WI38 (cell line): ENCODE results near the gene TGFB1.

ENCODE experiments used
- H3K4me3 ChIP-seq: 2 replicates; pipeline ENCODE4 v1.5.1; 2011; ENCODE audit warnings: low read depth, mild to moderate bottlenecking, control low read depth, low read length
- CTCF ChIP-seq: IDR thresholded peaks from 2 replicates; pipeline ENCODE4 v1.5.1; 2012; ENCODE audit warnings: low read depth, mild to moderate bottlenecking, control low read depth, low read length

TGFB1 gene

GRCh38 chr19:41305927-41306793 lies 47.6 kb downstream of the TGFB1 start:
- H3K4me3 ChIP-seq: no peak overlapping the region

GRCh38 chr19:41304706-41305483 lies 48.8 kb downstream of the TGFB1 start:
- no peak for TF ChIP-seq CTCF
- H3K4me3 ChIP-seq: no peak overlapping the region

More at GRCh38 chr19:41305927-41306793, 47.6 kb downstream of the TGFB1 start:
- TF ChIP-seq CTCF: no peak

GRCh38 chr19:41303954-41304353 lies 49.8 kb downstream of the TGFB1 start:
- no peak for TF ChIP-seq CTCF
- no peak overlapping the region for H3K4me3 ChIP-seq

GRCh38 chr19:41302624-41303351 lies 50.9 kb downstream of the TGFB1 start:
- TF ChIP-seq CTCF: no peak
- no peak overlapping the region for H3K4me3 ChIP-seq

- no peak for TF ChIP-seq CTCF
- no peak overlapping the region for H3K4me3 ChIP-seq
Measured at GRCh38 chr19:41300555-41300954, 53.2 kb downstream of the TGFB1 start.

GRCh38 chr19:41299755-41300089 lies 54.0 kb downstream of the TGFB1 start:
- TF ChIP-seq CTCF: no peak
- H3K4me3 ChIP-seq: no peak overlapping the region
